Measurements from ENCODE around the gene DLG3.

DLG3 gene

GRCh38 chrX:70554523-70554922 lies 109.9 kb downstream of the DLG3 start:
- no peak overlapping the region for H3K9ac ChIP-seq
- H3K27ac ChIP-seq = peak overlapping the region; percentile 60; the same call in 1 of the 2 replicates
- TF ChIP-seq, protein P1, sequence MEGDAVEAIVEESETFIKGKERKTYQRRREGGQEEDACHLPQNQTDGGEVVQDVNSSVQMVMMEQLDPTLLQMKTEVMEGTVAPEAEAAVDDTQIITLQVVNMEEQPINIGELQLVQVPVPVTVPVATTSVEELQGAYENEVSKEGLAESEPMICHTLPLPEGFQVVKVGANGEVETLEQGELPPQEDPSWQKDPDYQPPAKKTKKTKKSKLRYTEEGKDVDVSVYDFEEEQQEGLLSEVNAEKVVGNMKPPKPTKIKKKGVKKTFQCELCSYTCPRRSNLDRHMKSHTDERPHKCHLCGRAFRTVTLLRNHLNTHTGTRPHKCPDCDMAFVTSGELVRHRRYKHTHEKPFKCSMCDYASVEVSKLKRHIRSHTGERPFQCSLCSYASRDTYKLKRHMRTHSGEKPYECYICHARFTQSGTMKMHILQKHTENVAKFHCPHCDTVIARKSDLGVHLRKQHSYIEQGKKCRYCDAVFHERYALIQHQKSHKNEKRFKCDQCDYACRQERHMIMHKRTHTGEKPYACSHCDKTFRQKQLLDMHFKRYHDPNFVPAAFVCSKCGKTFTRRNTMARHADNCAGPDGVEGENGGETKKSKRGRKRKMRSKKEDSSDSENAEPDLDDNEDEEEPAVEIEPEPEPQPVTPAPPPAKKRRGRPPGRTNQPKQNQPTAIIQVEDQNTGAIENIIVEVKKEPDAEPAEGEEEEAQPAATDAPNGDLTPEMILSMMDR (conservative IDR thresholded peaks at IDR 0.05; ENCODE audit: low read depth, low read length) = no peak; the same call in 1 of the 2 replicates
- H3K4me1 ChIP-seq (ENCODE audit: low read depth, poor library complexity, severe bottlenecking) = peaks cover 31% of the 10 kb centered on the region
- H3K79me2 ChIP-seq (ENCODE audit: insufficient read depth, low read depth) = no peaks in the 10 kb centered on the region
- peak overlapping the region; percentile 7; the same call in 1 of the 2 replicates for H2AFZ ChIP-seq (ENCODE audit: low read depth)
- H3K4me3 ChIP-seq (IDR thresholded peaks at IDR 0.05; ENCODE audit: insufficient read depth, low read depth, low read length) = no peak overlapping the region
- no peaks in the 10 kb centered on the region for H3K27me3 ChIP-seq (ENCODE audit: insufficient read depth, low read depth)
- H3K4me2 ChIP-seq = 0 out of 2 replicates have a peak overlapping the region, but pooled peaks have one; percentile 49
- H4K20me1 ChIP-seq (ENCODE audit: insufficient read depth) = no peaks in the 10 kb centered on the region
- no peaks in the 10 kb centered on the region for H3K36me3 ChIP-seq (ENCODE audit: insufficient read depth)

DNA sequence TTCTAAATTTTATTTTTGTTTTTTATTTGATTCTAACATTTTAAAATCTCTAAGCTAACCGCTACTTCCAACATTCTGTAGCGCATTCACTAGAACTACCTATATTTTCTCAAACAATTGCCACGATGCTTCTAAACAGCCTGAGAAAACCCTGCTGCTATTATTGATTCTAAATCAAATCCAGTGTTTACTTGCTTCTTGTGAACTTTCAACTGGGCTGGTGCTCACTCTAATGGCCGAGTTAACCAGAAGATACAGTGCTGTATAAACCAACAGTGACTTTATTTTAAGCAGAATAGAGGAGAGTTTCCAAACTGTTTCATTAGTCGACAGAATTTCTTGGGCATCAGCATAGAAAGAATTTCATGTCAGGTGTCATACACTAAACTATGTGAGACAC lies 110.3 kb downstream of the DLG3 start:
- no peak overlapping the region for H3K9ac ChIP-seq
- no peak overlapping the region for H3K4me3 ChIP-seq (IDR thresholded peaks at IDR 0.05; ENCODE audit: insufficient read depth, low read depth, low read length)
- peaks cover 31% of the 10 kb centered on the region for H3K4me1 ChIP-seq (ENCODE audit: low read depth, poor library complexity, severe bottlenecking)
- H4K20me1 ChIP-seq (ENCODE audit: insufficient read depth) = no peaks in the 10 kb centered on the region
- TF ChIP-seq, protein P1 (conservative IDR thresholded peaks at IDR 0.05; ENCODE audit: low read depth, low read length) = no peak
- no peaks in the 10 kb centered on the region for H3K36me3 ChIP-seq (ENCODE audit: insufficient read depth)
- no peak overlapping the region; the same call in 1 of the 2 replicates for H3K27ac ChIP-seq
- no peak overlapping the region for H3K4me2 ChIP-seq
- no peaks in the 10 kb centered on the region for H3K27me3 ChIP-seq (ENCODE audit: insufficient read depth, low read depth)
- H2AFZ ChIP-seq (ENCODE audit: low read depth) = no peak overlapping the region
- H3K79me2 ChIP-seq (ENCODE audit: insufficient read depth, low read depth) = no peaks in the 10 kb centered on the region

Data from KMS-11 (cell line).